Measurements from ENCODE around the gene ANKRD12. TPM values are rescaled to one million over a fixed set of nuclear protein-coding genes. Genes with fewer than 3 reads are reported as not detected.
"Not testable (repeated sequence)": the region's sequence is repeated elsewhere in the genome, so short reads cannot be mapped to it uniquely, and the experiment has no call there.

Gene ANKRD12
- total RNA-seq, 2 experiments from 2014 or later, result 107 to 117 TPM

DNA sequence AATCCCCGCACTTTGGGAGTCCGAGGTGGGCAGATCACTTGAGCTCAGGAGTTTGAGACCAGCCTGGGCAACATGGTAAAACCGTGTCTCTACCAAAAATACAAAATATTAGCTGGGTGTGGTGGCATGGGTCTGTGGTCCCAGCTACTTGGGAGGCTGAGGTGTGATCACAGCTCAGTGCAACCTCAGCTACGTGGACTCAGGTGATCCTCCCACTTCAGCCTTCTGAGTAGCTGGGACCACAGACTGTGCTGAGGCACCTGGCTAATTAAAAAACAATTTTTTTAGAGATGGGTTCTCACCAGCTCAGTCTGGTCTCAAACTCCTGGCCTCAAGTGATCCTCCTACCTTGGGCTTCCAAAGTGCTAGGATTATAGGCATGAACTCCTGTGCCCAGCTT lies 23.4 kb downstream of the ANKRD12 start:
- Mint-ChIP-seq H3K4me1 (peaks cover 30% of the 10 kb centered on the region), H3K36me3 (peaks cover 44% of the 10 kb centered on the region), H3K4me3 (no peak overlapping the region), H3K9me3 (peaks cover 25% of the 10 kb centered on the region), H3K27ac (no peak overlapping the region), H3K27me3 (no peaks in the 10 kb centered on the region)
- POLR2A ChIA-PET, result interaction anchor here (1.3 kb wide), 1 partner anchor 11 kb away, joined by 3 read pairs; no protein-coding TSS in a partner anchor
- DNase-seq (no peak), ATAC-seq (ENCODE audit: low read depth) (no peak)

DNA sequence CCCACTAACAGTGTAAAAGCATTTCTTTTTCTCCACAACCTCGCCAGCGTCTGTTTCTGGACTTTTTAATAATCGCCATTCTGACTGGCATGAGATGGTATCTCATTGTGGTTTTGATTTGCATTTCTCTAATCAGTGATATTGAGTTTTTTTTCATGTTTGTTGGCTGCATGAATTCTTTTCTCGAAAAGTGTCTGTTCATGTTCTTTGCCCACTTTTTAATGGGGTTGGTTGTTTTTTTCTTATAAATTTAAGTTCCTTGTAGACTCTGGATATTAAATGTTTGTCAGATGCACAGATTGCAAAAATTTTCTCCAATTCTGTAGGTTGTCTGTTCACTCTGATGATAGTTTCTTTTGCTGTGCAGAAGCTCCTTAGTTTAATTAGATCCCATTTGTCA lies 26.1 kb downstream of the ANKRD12 start:
- DNase-seq; H3K4me3 Mint-ChIP-seq; H3K27me3 Mint-ChIP-seq; H3K27ac Mint-ChIP-seq; ATAC-seq (ENCODE audit: low read depth): not testable (repeated sequence)
- POLR2A ChIA-PET, result interaction anchor here (2.0 kb wide), 1 partner anchor 26 kb away, joined by 6 read pairs; the partner anchor contains the start of gene ANKRD12
- peaks cover 48% of the 10 kb centered on the region for H3K36me3 Mint-ChIP-seq
- peaks cover 29% of the 10 kb centered on the region for H3K9me3 Mint-ChIP-seq
- H3K4me1 Mint-ChIP-seq, result peaks cover 26% of the 10 kb centered on the region

DNA sequence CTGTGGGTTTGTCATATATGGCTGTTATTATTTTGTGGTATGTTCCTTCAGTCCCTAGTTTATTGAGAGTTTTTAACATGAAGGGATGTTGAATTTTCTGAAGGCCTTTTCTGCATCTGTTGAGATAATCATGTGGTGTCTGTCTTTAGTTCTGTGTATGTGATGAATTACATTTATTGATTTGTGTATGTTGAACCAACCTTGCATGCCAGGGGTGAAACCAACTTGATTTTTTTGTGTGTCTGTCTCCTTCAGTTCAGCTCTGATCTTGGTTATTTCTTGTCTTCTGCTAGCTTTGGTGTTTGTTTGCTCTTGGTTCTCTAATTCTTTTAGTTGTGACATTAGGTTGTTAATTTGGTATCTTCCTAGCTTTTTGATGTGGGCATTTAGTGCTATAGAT lies 27.6 kb downstream of the ANKRD12 start:
- H3K27me3 Mint-ChIP-seq; H3K27ac Mint-ChIP-seq; POLR2A ChIA-PET; H3K4me3 Mint-ChIP-seq; ATAC-seq (ENCODE audit: low read depth); DNase-seq: not testable (repeated sequence)
- Mint-ChIP-seq H3K9me3 (peaks cover 33% of the 10 kb centered on the region), H3K4me1 (peaks cover 20% of the 10 kb centered on the region), H3K36me3 (peaks cover 55% of the 10 kb centered on the region)

DNA sequence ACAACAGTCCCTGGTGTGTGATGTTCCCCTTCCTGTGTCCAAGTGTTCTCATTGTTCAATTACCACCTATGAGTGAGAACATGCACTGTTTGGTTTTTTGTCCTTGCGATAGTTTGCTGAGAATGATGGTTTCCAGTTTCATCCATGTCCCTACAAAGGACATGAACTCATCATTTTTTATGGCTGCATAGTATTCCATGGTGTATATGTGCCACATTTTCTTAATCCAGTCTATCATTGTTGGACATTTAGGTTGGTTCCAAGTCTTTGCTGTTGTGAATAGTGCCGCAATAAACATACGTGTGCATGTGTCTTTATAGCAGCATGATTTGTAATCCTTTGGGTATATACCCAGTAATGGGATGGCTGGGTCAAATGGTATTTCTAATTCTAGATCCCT lies 29.3 kb downstream of the ANKRD12 start:
- H3K27ac Mint-ChIP-seq; H3K4me3 Mint-ChIP-seq; DNase-seq; H3K27me3 Mint-ChIP-seq; POLR2A ChIA-PET; ATAC-seq (ENCODE audit: low read depth): not testable (repeated sequence)
- Mint-ChIP-seq H3K36me3 (peaks cover 66% of the 10 kb centered on the region), H3K9me3 (peaks cover 34% of the 10 kb centered on the region), H3K4me1 (peaks cover 21% of the 10 kb centered on the region)

DNA sequence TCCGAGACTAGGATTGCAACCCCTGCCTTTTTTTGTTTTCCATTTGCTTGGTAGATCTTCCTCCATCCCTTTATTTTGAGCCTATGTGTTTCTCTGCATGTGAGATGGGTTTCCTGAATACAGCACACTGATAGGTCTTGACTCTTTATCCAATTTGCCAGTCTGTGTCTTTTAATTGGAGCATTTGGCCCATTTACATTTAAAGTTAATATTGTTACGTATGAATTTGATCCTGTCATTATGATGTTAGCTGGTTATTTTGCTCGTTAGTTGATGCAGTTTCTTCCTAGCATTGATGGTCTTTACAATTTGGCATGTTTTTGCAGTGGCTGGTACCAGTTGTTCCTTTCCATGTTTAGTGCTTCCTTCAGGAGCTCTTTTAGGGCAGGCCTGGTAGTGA lies 32.9 kb downstream of the ANKRD12 start:
- H3K27me3 Mint-ChIP-seq; H3K27ac Mint-ChIP-seq; DNase-seq; H3K4me3 Mint-ChIP-seq; POLR2A ChIA-PET; ATAC-seq (ENCODE audit: low read depth): not testable (repeated sequence)
- peaks cover 17% of the 10 kb centered on the region for H3K4me1 Mint-ChIP-seq
- H3K9me3 Mint-ChIP-seq, result peaks cover 19% of the 10 kb centered on the region
- H3K36me3 Mint-ChIP-seq, result peaks cover 57% of the 10 kb centered on the region

DNA sequence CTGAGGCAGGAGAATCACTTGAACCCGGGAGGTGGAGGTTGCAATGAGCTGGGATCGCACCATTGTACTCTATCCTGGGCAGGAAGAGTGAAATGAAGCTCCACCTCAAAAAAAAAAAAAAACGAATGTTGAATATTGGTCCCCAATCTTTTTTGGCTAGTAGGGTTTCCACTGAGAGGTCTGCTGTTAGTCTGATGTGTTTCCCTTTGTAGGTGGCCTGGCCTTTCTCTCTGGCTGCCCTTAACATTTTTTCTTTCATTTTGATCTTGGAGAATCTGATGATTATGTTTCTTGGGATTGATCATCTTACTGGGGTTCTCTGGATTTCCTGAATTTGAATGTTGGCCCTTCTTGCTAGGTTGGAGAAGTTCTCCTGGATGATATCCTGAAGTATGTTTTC lies 35.3 kb downstream of the ANKRD12 start:
- peaks cover 13% of the 10 kb centered on the region for H3K9me3 Mint-ChIP-seq
- H3K4me1 Mint-ChIP-seq, result peaks cover 15% of the 10 kb centered on the region
- ATAC-seq (ENCODE audit: low read depth); H3K27me3 Mint-ChIP-seq; DNase-seq; H3K27ac Mint-ChIP-seq; POLR2A ChIA-PET; H3K4me3 Mint-ChIP-seq: not testable (repeated sequence)
- H3K36me3 Mint-ChIP-seq, result peaks cover 50% of the 10 kb centered on the region

DNA sequence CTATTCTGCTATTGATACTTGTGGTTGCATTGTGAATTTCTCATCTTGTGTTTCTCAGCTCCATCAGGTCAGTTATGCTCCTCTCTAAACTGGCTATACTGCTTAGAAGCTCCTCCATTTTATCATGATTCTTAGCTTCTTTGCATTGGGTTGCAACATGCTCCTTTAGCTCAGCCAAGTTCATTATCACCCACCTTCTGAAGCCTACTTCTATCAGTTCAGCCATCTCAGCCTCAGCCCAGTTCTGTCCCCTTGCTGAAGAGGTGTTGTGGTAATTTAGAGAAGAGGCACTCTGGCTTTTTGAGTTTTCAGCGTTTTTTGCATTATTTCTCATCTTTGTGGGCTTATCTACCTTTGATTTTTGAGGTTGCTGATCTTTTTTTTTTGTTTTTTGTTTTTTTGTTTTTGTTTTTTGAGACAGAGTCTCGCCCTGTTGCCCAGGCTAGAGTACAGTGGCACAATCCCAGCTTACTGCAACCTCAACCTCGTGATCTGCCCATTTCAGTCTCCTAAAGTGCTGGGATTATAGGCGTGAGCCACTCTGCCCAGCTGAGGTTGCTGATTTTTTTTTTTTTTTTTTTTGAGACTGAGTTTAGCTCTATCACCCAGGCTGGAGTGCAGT lies 36.0 kb downstream of the ANKRD12 start:
- no peak for ATAC-seq (ENCODE audit: low read depth)
- Mint-ChIP-seq H3K9me3 (peaks cover 13% of the 10 kb centered on the region), H3K4me1 (peaks cover 14% of the 10 kb centered on the region), H3K27me3 (no peaks in the 10 kb centered on the region), H3K27ac (no peak overlapping the region), H3K4me3 (no peak overlapping the region), H3K36me3 (peaks cover 50% of the 10 kb centered on the region)
- DNase-seq, result no peak
- POLR2A ChIA-PET, result no interaction called here

DNA sequence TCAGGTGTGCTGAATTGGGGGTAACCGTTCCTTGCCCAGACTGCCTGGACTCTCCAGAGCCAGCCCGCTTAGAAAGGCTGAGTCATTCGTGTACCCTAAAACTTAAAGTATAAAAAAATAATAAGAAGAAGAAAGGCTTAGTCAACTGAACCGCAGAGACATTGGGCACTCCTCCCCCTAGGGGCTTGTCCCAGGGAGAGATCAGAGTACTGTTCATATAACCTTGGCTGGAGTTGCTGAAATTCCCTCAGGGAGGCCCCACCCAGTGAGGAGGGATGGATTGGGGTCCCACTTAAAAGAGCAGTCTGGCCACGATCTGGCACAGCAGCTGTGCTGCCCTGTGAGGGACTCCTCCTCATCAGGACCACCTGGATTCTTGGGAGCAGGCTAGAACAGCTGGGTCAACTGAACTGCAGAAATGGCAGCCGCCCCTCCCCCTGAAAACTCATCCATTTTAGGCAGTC lies 37.2 kb downstream of the ANKRD12 start:
- POLR2A ChIA-PET, result no interaction called here
- DNase-seq, result no peak
- H3K27ac Mint-ChIP-seq, result no peak overlapping the region
- peaks cover 48% of the 10 kb centered on the region for H3K36me3 Mint-ChIP-seq
- H3K4me1 Mint-ChIP-seq, result peaks cover 10% of the 10 kb centered on the region
- no peak for ATAC-seq (ENCODE audit: low read depth)
- no peaks in the 10 kb centered on the region for H3K27me3 Mint-ChIP-seq
- H3K4me3 Mint-ChIP-seq, result no peak overlapping the region
- peaks cover 9% of the 10 kb centered on the region for H3K9me3 Mint-ChIP-seq

DNA sequence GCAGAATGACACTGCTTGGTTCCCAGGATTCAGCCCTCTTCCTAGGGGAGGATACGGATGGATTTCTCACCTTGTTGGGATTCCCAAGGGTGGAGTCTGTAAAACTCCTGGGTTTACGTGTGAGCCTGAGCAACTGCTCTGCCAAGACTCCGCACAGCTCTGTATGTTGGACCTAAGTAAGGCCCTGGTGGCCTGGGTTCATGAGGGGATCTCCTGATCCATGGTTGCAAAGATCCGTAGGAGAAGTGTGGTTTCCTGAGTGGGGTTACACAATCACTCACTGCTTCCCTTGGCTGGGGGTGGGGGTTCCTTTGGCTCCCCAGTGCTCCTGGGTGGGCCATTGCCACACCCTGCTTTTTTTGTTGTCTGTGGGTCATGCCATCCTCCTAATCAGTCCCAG lies 37.7 kb downstream of the ANKRD12 start:
- no peak for DNase-seq
- H3K9me3 Mint-ChIP-seq, result peaks cover 6% of the 10 kb centered on the region
- H3K27me3 Mint-ChIP-seq, result no peaks in the 10 kb centered on the region
- H3K4me3 Mint-ChIP-seq, result no peak overlapping the region
- POLR2A ChIA-PET, result no interaction called here
- peaks cover 46% of the 10 kb centered on the region for H3K36me3 Mint-ChIP-seq
- ATAC-seq (ENCODE audit: low read depth), result no peak
- H3K27ac Mint-ChIP-seq, result no peak overlapping the region
- peaks cover 6% of the 10 kb centered on the region for H3K4me1 Mint-ChIP-seq

DNA sequence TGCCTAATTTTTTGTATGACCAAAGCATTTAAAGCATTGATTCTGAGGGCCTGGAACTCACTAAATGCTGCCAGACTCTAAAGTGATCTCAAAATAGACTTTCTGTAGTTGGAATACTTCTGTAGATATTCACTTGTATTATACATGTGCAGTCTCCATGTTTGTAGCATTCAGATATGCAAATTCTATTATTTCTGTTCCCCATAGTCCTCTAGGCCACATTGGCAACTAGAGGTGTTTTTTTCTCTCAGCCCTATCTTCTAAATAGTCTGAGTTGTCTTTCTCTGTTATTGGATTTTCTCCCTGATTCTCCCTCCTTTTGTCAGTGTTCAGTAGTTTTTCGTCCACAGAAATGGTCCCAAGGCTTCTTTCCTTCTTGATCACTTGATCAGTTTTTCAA lies 38.5 kb downstream of the ANKRD12 start:
- no peaks in the 10 kb centered on the region for H3K27me3 Mint-ChIP-seq
- no peak overlapping the region for H3K4me3 Mint-ChIP-seq
- POLR2A ChIA-PET, result no interaction called here
- ATAC-seq (ENCODE audit: low read depth) (no peak), DNase-seq (no peak)
- H3K4me1 Mint-ChIP-seq, result peaks cover 8% of the 10 kb centered on the region
- H3K27ac Mint-ChIP-seq, result no peak overlapping the region
- H3K9me3 Mint-ChIP-seq, result peaks cover 5% of the 10 kb centered on the region
- peaks cover 44% of the 10 kb centered on the region for H3K36me3 Mint-ChIP-seq

DNA sequence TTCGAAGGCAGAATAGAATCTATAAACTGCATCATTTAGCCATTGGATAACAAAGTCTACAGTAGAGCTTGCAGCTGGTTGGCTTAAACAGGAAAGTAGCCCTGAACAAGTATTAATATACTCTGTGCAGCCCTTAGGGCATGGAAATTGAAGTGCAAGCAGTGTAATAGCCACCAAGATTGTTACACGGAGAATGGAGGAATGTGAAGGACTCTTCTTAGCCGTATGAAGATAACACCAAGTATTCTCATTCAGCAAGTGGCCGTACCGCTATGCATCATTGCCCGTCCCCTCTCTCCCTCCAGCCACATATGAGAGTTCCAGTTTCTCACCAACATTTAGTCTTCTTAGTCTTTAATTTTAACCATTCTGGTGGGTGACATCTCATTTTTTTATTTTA lies 40.5 kb downstream of the ANKRD12 start:
- Mint-ChIP-seq H3K36me3 (peaks cover 35% of the 10 kb centered on the region), H3K4me1 (peaks cover 10% of the 10 kb centered on the region), H3K27ac (no peak overlapping the region), H3K27me3 (no peaks in the 10 kb centered on the region), H3K9me3 (peaks cover 2% of the 10 kb centered on the region), H3K4me3 (no peak overlapping the region)
- DNase-seq (no peak), ATAC-seq (ENCODE audit: low read depth) (no peak)
- POLR2A ChIA-PET, result no interaction called here

DNA sequence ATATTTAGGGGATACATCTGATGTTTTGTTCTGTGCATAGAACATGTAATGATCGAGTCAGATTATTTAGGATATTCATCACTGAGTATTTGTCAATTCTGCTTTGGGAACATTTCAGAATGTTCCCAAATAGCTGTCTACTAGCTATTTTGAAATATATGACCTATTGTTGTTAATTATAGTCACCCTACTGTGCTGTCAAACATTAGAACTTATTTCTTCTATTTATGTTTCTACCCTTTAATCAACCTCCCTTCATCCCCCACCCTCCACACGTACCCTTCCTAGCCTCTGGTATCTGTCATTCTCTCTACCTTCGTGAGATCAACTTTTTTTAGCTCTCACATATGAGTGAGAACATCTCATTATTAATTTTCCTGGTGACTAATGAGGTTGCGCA lies 40.9 kb downstream of the ANKRD12 start:
- POLR2A ChIA-PET, result no interaction called here
- no peaks in the 10 kb centered on the region for H3K27me3 Mint-ChIP-seq
- H3K4me1 Mint-ChIP-seq, result peaks cover 8% of the 10 kb centered on the region
- ATAC-seq (ENCODE audit: low read depth) (no peak), DNase-seq (no peak)
- H3K36me3 Mint-ChIP-seq, result peaks cover 33% of the 10 kb centered on the region
- H3K9me3 Mint-ChIP-seq, result peaks cover 2% of the 10 kb centered on the region
- H3K27ac Mint-ChIP-seq, result no peak overlapping the region
- H3K4me3 Mint-ChIP-seq, result no peak overlapping the region

DNA sequence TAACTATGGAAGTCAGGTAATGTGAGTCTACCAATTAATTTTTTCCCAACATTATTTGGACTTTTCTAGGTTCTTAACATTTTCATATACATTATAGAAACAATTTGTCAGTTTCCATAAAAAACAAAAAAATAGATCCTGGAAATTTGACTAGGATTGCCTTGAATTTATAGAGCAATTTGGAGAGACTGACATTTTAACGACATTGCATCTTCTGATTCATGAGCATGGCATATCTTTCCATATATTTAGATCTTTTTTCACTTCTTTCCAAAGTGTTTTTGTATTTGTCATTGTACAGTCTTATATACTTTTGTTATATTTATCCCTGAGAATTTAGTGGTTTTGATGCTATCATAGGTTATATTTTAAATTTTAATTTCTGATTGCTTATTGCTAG lies 42.0 kb downstream of the ANKRD12 start:
- H3K27ac Mint-ChIP-seq, result no peak overlapping the region
- ATAC-seq (ENCODE audit: low read depth), result no peak
- H3K4me1 Mint-ChIP-seq, result peaks cover 10% of the 10 kb centered on the region
- H3K4me3 Mint-ChIP-seq, result no peak overlapping the region
- H3K9me3 Mint-ChIP-seq, result peaks cover 2% of the 10 kb centered on the region
- H3K36me3 Mint-ChIP-seq, result peaks cover 40% of the 10 kb centered on the region
- POLR2A ChIA-PET, result no interaction called here
- DNase-seq, result no peak
- no peaks in the 10 kb centered on the region for H3K27me3 Mint-ChIP-seq

DNA sequence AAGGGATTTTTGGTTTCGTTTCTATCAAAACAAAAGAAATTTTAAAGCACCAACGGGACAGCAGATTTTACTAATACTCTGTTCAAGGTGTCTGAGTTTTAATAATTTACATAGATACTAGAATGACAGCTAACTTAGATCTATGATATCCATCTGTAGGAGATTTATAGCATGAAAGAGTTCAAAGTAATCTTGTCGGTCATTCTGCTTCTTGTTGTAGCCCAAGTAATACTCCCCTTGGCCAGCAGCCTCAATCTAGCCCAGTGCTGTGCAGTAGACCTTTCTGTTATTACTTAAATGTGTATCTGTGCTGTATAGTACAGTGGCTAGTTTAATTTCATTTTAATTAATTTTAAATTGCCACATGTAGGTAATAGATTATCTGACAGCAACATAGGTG lies 44.7 kb downstream of the ANKRD12 start:
- DNase-seq (no peak), ATAC-seq (ENCODE audit: low read depth) (no peak)
- Mint-ChIP-seq H3K9me3 (no peaks in the 10 kb centered on the region), H3K4me1 (peaks cover 19% of the 10 kb centered on the region), H3K27ac (no peak overlapping the region), H3K27me3 (no peaks in the 10 kb centered on the region), H3K36me3 (peaks cover 55% of the 10 kb centered on the region), H3K4me3 (no peak overlapping the region)
- POLR2A ChIA-PET, result no interaction called here
